ACC112 (cell line): ENCODE data around the gene GRK6.
"Not testable (repeated sequence)": the region's sequence is repeated elsewhere in the genome, so short reads cannot be mapped to it uniquely, and the experiment has no call there.

ENCODE experiments used
- H2AFZ ChIP-seq: fragments of 200-600 bp; sonication (generic); one replicate; pipeline ENCODE4 v1.6.0; 2017; ENCODE audit warnings: antibody characterized with exemption, low read length; ENCODE audit not compliant: unreplicated experiment
- H3K27ac ChIP-seq: fragments of 200-600 bp; sonication (generic); 2 replicates; pipeline ENCODE4 v1.5.1; 2014; ENCODE audit warnings: low read depth, mild to moderate bottlenecking, antibody characterized with exemption, low read length, moderate library complexity
- H3K27me3 ChIP-seq: fragments of 200-600 bp; sonication (generic); 2 replicates; pipeline ENCODE4 v1.6.1; 2014; ENCODE audit warnings: mild to moderate bottlenecking, antibody characterized with exemption, low read length, moderate library complexity, mixed read lengths; ENCODE audit not compliant: insufficient read depth
- H3K36me3 ChIP-seq: fragments of 200-600 bp; sonication (generic); 2 replicates; pipeline ENCODE4 v1.6.1; 2016; ENCODE audit warnings: mild to moderate bottlenecking, antibody characterized with exemption, low read length, moderate library complexity, mixed read lengths; ENCODE audit not compliant: insufficient read depth
- H3K4me1 ChIP-seq: fragments of 200-600 bp; sonication (generic); one replicate; pipeline ENCODE4 v1.6.1; 2016; ENCODE audit warnings: low read length, mixed read lengths; ENCODE audit not compliant: insufficient read depth, unreplicated experiment, control insufficient read depth
- H3K4me3 ChIP-seq: fragments of 200-600 bp; sonication (generic); 2 replicates; pipeline ENCODE4 v1.5.1; 2014; ENCODE audit warnings: mild to moderate bottlenecking, low read depth, low read length
- H3K79me2 ChIP-seq: fragments of 200-600 bp; sonication (generic); one replicate; pipeline ENCODE4 v1.6.0; 2016; ENCODE audit warnings: low read length; ENCODE audit not compliant: control insufficient read depth, unreplicated experiment, insufficient read depth

Gene GRK6

GRCh38 chr5:177412603-177413233 lies 13.8 kb upstream of the GRK6 start:
- no peak overlapping the region for H3K27ac ChIP-seq
- no peaks in the 10 kb centered on the region for H3K79me2 ChIP-seq
- no peaks in the 10 kb centered on the region for H3K4me1 ChIP-seq
- H3K27me3 ChIP-seq: no peaks in the 10 kb centered on the region
- H3K4me3 ChIP-seq: no peak overlapping the region
- H2AFZ ChIP-seq: no peak overlapping the region
- no peaks in the 10 kb centered on the region for H3K36me3 ChIP-seq

GRCh38 chr5:177414481-177414880 lies 12.0 kb upstream of the GRK6 start:
- Histone ChIP-seq H3K27ac (no peak overlapping the region), H3K27me3 (no peaks in the 10 kb centered on the region), H3K36me3 (no peaks in the 10 kb centered on the region), H3K4me1 (no peaks in the 10 kb centered on the region), H3K4me3 (no peak overlapping the region), H3K79me2 (no peaks in the 10 kb centered on the region), H2AFZ (no peak overlapping the region)

GRCh38 chr5:177417081-177417480 lies 9.4 kb upstream of the GRK6 start:
- H3K4me3 ChIP-seq, H3K36me3 ChIP-seq, H3K27ac ChIP-seq, H3K4me1 ChIP-seq, H3K79me2 ChIP-seq, H3K27me3 ChIP-seq, H2AFZ ChIP-seq: not testable (repeated sequence)

GRCh38 chr5:177419046-177419445 lies 7.4 kb upstream of the GRK6 start:
- Histone ChIP-seq H3K4me1 (no peaks in the 10 kb centered on the region), H2AFZ (no peak overlapping the region), H3K4me3 (no peak overlapping the region), H3K27me3 (no peaks in the 10 kb centered on the region), H3K36me3 (no peaks in the 10 kb centered on the region), H3K27ac (no peak overlapping the region), H3K79me2 (no peaks in the 10 kb centered on the region)

GRCh38 chr5:177420472-177420871 lies 6.0 kb upstream of the GRK6 start:
- H3K27ac ChIP-seq, H3K4me1 ChIP-seq, H3K27me3 ChIP-seq, H3K79me2 ChIP-seq, H2AFZ ChIP-seq, H3K36me3 ChIP-seq, H3K4me3 ChIP-seq: not testable (repeated sequence)

- H2AFZ ChIP-seq: no peak overlapping the region
- no peaks in the 10 kb centered on the region for H3K27me3 ChIP-seq
- H3K79me2 ChIP-seq: no peaks in the 10 kb centered on the region
- no peaks in the 10 kb centered on the region for H3K36me3 ChIP-seq
- no peak overlapping the region for H3K4me3 ChIP-seq
- H3K4me1 ChIP-seq: peaks cover 5% of the 10 kb centered on the region
- H3K27ac ChIP-seq: no peak overlapping the region
Observed at GRCh38 chr5:177421062-177421798, 5.2 kb upstream of the GRK6 start.

GRCh38 chr5:177423671-177424070 lies 2.8 kb upstream of the GRK6 start:
- Histone ChIP-seq H3K27me3 (no peaks in the 10 kb centered on the region), H3K79me2 (peaks cover 20% of the 10 kb centered on the region), H3K4me3 (no peak overlapping the region), H3K27ac (no peak overlapping the region), H3K4me1 (peaks cover 17% of the 10 kb centered on the region), H2AFZ (no peak overlapping the region), H3K36me3 (no peaks in the 10 kb centered on the region)

- Histone ChIP-seq H3K4me1 (peaks cover 17% of the 10 kb centered on the region), H2AFZ (peak overlapping the region; percentile 45), H3K27ac (peak overlapping the region; percentile 71; the same call in 1 of the 2 replicates), H3K4me3 (peak overlapping the region; percentile 78), H3K27me3 (no peaks in the 10 kb centered on the region), H3K79me2 (peaks cover 27% of the 10 kb centered on the region), H3K36me3 (no peaks in the 10 kb centered on the region)
Observed at GRCh38 chr5:177425196-177425800, 1.2 kb upstream of the GRK6 start.

- H2AFZ ChIP-seq: peak overlapping the region; percentile 45
- H3K4me3 ChIP-seq: peak overlapping the region; percentile 78
- peaks cover 27% of the 10 kb centered on the region for H3K79me2 ChIP-seq
- no peaks in the 10 kb centered on the region for H3K36me3 ChIP-seq
- no peaks in the 10 kb centered on the region for H3K27me3 ChIP-seq
- peak overlapping the region; percentile 71 for H3K27ac ChIP-seq
- peaks cover 17% of the 10 kb centered on the region for H3K4me1 ChIP-seq
Observed at GRCh38 chr5:177425801-177426565, 493 bp upstream of the GRK6 start.

- Histone ChIP-seq H3K27me3 (no peaks in the 10 kb centered on the region), H3K79me2 (peaks cover 27% of the 10 kb centered on the region), H3K4me1 (peaks cover 17% of the 10 kb centered on the region), H3K36me3 (no peaks in the 10 kb centered on the region), H3K4me3 (peak overlapping the region; percentile 95), H2AFZ (no peak overlapping the region), H3K27ac (peak overlapping the region; percentile 71; the same call in 1 of the 2 replicates)
Observed at GRCh38 chr5:177427211-177427822, 841 bp downstream of the GRK6 start.
